GM10266 (cell line): ENCODE measurements around the gene LCE1A.
A peak's percentile ranks its signal among the peaks of the same experiment; 100 is the strongest.

Source experiments
- DNase-seq: peaks from one replicate; pipeline ENCODE4 v3.0.0; 2012; ENCODE audit errors: extremely low spot score
- TF ChIP-seq, protein P1 (sequence below): IDR thresholded peaks from 2 replicates; pipeline ENCODE4 v1.5.1; 2012; ENCODE audit warnings: mild to moderate bottlenecking, low read depth; ENCODE audit not compliant: control insufficient read depth, insufficient read depth; ENCODE audit errors: missing control alignments

LCE1A gene

DNA sequence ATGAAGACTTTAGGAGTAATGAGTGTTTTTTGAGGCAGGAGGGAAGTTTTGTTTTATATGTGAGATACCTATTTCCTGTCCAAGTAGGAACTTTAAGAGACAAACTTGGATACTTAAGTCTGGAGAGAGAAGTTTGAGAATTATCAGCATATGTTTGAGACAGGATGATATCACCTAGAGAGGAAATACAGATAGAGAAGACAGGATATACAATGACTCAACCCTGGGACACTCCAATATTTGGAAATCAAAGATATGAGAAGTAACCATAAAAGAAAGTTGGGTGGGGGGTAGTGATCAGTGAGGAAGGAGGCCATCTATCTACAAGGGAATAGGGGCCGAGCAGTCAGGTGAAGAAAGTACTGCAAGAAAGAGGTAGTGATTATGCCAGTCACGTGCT, 39.0 kb downstream of the LCE1A start:
- DNase-seq = no peak
- TF ChIP-seq, protein P1, sequence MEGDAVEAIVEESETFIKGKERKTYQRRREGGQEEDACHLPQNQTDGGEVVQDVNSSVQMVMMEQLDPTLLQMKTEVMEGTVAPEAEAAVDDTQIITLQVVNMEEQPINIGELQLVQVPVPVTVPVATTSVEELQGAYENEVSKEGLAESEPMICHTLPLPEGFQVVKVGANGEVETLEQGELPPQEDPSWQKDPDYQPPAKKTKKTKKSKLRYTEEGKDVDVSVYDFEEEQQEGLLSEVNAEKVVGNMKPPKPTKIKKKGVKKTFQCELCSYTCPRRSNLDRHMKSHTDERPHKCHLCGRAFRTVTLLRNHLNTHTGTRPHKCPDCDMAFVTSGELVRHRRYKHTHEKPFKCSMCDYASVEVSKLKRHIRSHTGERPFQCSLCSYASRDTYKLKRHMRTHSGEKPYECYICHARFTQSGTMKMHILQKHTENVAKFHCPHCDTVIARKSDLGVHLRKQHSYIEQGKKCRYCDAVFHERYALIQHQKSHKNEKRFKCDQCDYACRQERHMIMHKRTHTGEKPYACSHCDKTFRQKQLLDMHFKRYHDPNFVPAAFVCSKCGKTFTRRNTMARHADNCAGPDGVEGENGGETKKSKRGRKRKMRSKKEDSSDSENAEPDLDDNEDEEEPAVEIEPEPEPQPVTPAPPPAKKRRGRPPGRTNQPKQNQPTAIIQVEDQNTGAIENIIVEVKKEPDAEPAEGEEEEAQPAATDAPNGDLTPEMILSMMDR = no peak

DNA sequence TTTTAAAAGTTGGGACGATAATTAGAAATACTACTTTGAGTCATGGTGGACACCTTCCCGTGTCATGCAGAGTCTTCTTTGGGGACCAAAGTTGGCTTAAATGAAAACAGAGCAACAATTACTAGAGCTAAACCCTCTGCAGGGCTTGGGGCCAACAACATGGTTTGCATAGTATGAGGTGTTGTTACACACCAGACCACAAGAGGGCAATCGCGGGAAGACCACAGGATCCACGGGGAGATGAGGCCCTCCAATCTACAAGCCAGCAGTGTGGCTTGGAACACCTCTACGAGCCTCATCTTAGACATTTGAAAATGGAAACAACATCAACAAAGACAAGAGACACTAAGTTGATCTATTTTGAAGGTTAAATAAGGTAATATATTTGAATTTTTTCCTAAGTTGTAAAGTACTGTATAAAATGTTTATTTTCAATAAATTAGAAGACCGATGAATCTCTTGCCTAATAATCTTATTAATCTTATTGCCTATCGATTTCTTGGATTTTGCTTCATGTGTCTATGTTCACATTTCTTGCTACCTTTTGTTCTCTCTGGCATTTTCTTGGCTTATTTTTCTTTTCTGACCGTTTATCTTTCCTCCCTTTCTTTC, 42.6 kb downstream of the LCE1A start:
- DNase-seq = peak; percentile 74
- TF ChIP-seq, protein P1 = peak; percentile 92

DNA sequence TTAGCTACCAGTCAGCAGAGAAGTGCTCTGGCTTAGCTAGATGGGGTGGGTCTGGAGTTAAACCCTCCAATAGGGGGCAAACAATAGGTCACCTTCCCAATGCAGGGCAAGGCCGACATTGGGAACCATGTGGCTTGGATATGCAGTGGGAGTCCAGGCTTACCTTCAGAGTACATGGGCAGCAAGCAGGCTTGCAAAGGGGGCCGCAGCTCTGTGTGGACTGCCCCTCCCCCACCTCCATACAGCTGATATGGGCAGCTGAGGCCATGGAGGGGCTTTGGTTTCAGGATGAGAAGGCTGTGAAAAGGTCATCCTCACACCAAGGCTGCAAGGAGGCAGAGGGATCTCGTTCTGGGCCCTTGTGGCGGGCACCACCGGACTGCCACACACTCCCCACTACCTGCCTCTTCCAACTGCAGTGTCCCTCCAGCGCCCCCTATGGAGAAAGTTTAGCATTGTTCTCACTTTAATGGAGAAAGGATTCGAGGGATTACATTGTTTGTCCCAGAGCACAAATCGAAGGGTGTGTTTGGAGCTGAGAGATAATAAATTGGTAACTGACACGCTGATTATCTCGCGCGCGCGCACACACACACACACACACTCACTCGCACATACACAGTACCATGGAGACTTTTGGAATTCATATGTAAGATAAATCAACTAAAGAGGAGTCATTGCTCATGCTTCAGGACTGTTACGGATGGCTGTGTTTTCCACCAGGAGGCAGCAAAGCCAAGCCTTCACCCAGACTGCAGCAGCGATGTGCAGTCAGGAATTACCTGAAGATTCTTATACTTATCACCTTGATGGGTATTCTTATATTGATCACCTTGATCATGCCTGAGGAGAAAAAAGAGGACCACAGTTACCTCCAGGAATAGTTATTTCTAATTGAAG, 43.8 kb downstream of the LCE1A start:
- TF ChIP-seq, protein P1 = peak; percentile 41
- DNase-seq = no peak

DNA sequence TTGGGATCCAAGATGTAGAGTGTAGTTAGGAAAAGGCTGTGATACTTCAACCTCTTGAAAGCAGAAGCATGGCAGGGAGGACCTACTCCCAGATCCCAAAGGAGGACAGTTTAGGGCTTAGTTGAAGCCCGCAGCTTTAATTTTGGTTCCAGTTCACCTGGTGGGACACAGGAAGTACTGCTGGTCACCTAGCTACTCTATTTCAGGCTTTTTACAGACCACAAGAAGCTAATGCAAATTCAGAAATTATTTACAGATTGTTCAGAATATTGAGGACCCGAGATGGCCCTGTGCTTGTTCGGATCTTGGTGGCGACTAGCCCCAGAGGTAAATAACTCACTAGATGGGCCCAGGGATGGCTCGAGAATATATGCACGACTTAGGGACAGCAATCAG, 44.5 kb downstream of the LCE1A start:
- no peak for DNase-seq
- TF ChIP-seq, protein P1 = no peak

DNA sequence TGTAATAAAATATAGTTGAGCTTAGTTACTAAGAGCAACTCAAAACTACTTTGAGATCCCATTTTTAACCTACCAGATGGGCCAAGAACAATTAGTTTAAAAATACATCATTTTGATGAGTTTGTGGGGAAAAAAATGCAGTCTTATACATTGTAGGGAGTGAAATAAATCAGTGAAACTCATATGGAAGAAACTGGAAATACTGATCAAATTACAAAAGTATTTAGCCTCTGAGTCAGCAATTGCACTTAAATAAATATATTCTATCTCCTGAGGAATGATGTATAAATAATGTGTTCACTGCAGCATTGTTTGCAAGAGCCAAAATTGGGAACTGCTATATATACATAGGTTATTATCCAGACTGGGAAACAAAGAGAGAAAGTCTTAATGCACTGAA, 46.2 kb downstream of the LCE1A start:
- DNase-seq = no peak
- TF ChIP-seq, protein P1 = no peak

DNA sequence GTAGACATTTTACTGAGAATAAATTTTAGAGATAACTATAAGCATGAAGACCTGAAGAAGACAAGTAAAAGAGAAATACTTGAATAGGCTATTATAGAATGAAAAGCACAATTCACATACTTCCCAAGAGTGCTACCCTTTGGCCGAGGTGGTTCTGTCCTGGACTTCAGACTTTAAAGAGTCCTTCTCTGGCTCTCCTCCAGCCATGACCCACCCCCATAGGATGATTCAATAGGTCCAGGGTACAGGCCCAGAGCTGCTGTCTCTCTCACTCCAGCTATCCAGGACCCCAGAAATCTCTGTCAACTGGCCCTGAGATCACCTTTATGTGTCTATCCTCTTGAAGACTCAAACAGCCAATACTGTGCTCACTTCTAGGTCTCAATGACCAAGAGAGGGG, 49.6 kb downstream of the LCE1A start:
- TF ChIP-seq, protein P1 = no peak
- no peak for DNase-seq
